Chondrocyte (in vitro differentiated cells): Measurements from ENCODE around the gene XRRA1. TPM values are rescaled to one million over a fixed set of nuclear protein-coding genes. Genes with fewer than 3 reads are reported as not detected.
"Not testable (repeated sequence)": the region's sequence is repeated elsewhere in the genome, so short reads cannot be mapped to it uniquely, and the experiment has no call there.

Experiments used
- DNase-seq: peaks from one replicate; pipeline ENCODE4 v3.0.0; 2021; ENCODE audit warnings: mixed read lengths, low spot score
- H3K27ac Mint-ChIP-seq: one replicate; pipeline ENCODE4 v1.8.0; 2021; ENCODE audit warnings: mild to moderate bottlenecking, moderate library complexity, mixed read lengths; ENCODE audit not compliant: unreplicated experiment
- H3K27me3 Mint-ChIP-seq: 2 replicates; pipeline ENCODE4 v1.8.0; 2021; ENCODE audit warnings: low read depth, mixed read lengths
- H3K36me3 Mint-ChIP-seq: 2 replicates; pipeline ENCODE4 v1.8.0; 2021; ENCODE audit warnings: low read depth, mixed read lengths
- H3K4me1 Mint-ChIP-seq: 2 replicates; pipeline ENCODE4 v1.8.0; 2021; ENCODE audit warnings: low read depth, mild to moderate bottlenecking, mixed read lengths
- H3K4me3 Mint-ChIP-seq: one replicate; pipeline ENCODE4 v1.8.0; 2021; ENCODE audit warnings: mild to moderate bottlenecking, moderate library complexity, mixed read lengths; ENCODE audit not compliant: unreplicated experiment
- H3K9me3 Mint-ChIP-seq: 2 replicates; pipeline ENCODE4 v1.8.0; 2021; ENCODE audit warnings: low read depth, mixed read lengths
- CTCF ChIP-seq: fragments of 200-600 bp; sonication (generic); IDR thresholded peaks from 2 replicates; pipeline ENCODE4 v1.5.0; 2021; ENCODE audit warnings: antibody characterized with exemption, mild to moderate bottlenecking, moderate library complexity
- total RNA-seq: library from RNA; stranded (reverse); gene quantifications from 3 replicates; pipeline ENCODE4 v1.2.1, GENCODE V29; 2021

XRRA1 gene
- total RNA-seq, 1 donor from 2014 or later = 8.0 TPM

GRCh38 chr11:74978041-74978440, 29.1 kb upstream of the XRRA1 start:
- H3K27ac Mint-ChIP-seq = no peak overlapping the region
- DNase-seq = no peak
- no peaks in the 10 kb centered on the region for H3K9me3 Mint-ChIP-seq
- H3K27me3 Mint-ChIP-seq = no peaks in the 10 kb centered on the region
- no peak overlapping the region for H3K4me3 Mint-ChIP-seq
- peaks cover 27% of the 10 kb centered on the region for H3K36me3 Mint-ChIP-seq
- no peak for TF ChIP-seq CTCF
- no peaks in the 10 kb centered on the region for H3K4me1 Mint-ChIP-seq

GRCh38 chr11:74971424-74971823, 22.5 kb upstream of the XRRA1 start:
- H3K4me1 Mint-ChIP-seq = no peaks in the 10 kb centered on the region
- no peaks in the 10 kb centered on the region for H3K9me3 Mint-ChIP-seq
- H3K27me3 Mint-ChIP-seq = no peaks in the 10 kb centered on the region
- H3K36me3 Mint-ChIP-seq = peaks cover 33% of the 10 kb centered on the region
- DNase-seq = no peak
- H3K27ac Mint-ChIP-seq = no peak overlapping the region
- TF ChIP-seq CTCF = no peak
- H3K4me3 Mint-ChIP-seq = no peak overlapping the region

GRCh38 chr11:74970852-74971395, 22.0 kb upstream of the XRRA1 start:
- H3K4me1 Mint-ChIP-seq = no peaks in the 10 kb centered on the region
- peaks cover 29% of the 10 kb centered on the region for H3K36me3 Mint-ChIP-seq
- no peak for DNase-seq
- no peak overlapping the region for H3K4me3 Mint-ChIP-seq
- no peak overlapping the region for H3K27ac Mint-ChIP-seq
- H3K9me3 Mint-ChIP-seq = no peaks in the 10 kb centered on the region
- H3K27me3 Mint-ChIP-seq = no peaks in the 10 kb centered on the region
- TF ChIP-seq CTCF = no peak

- H3K36me3 Mint-ChIP-seq = peaks cover 9% of the 10 kb centered on the region
- no peaks in the 10 kb centered on the region for H3K27me3 Mint-ChIP-seq
- H3K4me3 Mint-ChIP-seq = no peak overlapping the region
- peaks cover 15% of the 10 kb centered on the region for H3K4me1 Mint-ChIP-seq
- TF ChIP-seq CTCF = no peak
- H3K27ac Mint-ChIP-seq = peak overlapping the region; percentile 36
- DNase-seq = no peak
- no peaks in the 10 kb centered on the region for H3K9me3 Mint-ChIP-seq
Measured at GRCh38 chr11:74966651-74967050, 17.8 kb upstream of the XRRA1 start.

- H3K9me3 Mint-ChIP-seq, H3K4me3 Mint-ChIP-seq, H3K27me3 Mint-ChIP-seq, DNase-seq, H3K36me3 Mint-ChIP-seq: not testable (repeated sequence)
- Mint-ChIP-seq H3K4me1 (peaks cover 66% of the 10 kb centered on the region), H3K27ac (peak overlapping the region; percentile 78)
Measured at GRCh38 chr11:74960128-74960527, 11.2 kb upstream of the XRRA1 start.

- Mint-ChIP-seq H3K36me3 (peaks cover 2% of the 10 kb centered on the region), H3K27ac (no peak overlapping the region), H3K4me1 (peaks cover 62% of the 10 kb centered on the region), H3K9me3 (peaks cover 2% of the 10 kb centered on the region), H3K4me3 (no peak overlapping the region), H3K27me3 (no peaks in the 10 kb centered on the region)
- no peak for TF ChIP-seq CTCF
- DNase-seq = no peak
Measured at GRCh38 chr11:74957937-74958629, 9.2 kb upstream of the XRRA1 start.
